Hypothalamus (tissue), 51 donors: ENCODE data around the gene CXCR3.
A peak's percentile ranks its signal among the peaks of the same experiment; 100 is the strongest.
"Not testable (repeated sequence)": the region's sequence is repeated elsewhere in the genome, so short reads cannot be mapped to it uniquely, and the experiment has no call there.

Experiments used
- DNase-seq, 51 donors: peaks; one replicate each; lab custom pipeline; 2025; lab: John Stamatoyannopoulos, UW

Gene CXCR3

DNA sequence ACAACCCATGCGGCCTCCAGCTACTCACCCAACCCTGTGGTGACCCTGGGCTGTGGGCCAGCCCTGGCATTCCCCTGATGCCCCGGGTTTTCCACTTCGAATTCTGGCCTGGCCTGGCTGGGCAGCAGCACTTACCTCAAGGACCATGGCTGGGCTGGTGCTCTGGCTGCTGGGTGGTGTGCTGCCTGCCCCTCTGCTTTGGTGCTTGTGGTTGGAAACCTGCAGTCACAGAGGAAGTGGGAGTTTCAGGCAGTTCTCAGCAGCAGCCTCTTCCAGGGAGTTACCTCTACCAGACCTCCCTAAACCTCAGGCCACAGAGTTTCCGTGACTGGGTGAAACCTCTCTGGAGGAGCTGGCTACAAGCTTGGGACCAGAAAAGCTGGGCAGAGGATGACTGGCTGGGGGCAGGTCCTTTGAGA lies at the start of gene CXCR3:
Gene CXCR3 (minus strand): TSS at position 209 of the 419 bp plus-strand sequence. CDS start 62 bp downstream, at position 147.
- peak in 1 of 51 donors; percentile 0 for DNase-seq

DNA sequence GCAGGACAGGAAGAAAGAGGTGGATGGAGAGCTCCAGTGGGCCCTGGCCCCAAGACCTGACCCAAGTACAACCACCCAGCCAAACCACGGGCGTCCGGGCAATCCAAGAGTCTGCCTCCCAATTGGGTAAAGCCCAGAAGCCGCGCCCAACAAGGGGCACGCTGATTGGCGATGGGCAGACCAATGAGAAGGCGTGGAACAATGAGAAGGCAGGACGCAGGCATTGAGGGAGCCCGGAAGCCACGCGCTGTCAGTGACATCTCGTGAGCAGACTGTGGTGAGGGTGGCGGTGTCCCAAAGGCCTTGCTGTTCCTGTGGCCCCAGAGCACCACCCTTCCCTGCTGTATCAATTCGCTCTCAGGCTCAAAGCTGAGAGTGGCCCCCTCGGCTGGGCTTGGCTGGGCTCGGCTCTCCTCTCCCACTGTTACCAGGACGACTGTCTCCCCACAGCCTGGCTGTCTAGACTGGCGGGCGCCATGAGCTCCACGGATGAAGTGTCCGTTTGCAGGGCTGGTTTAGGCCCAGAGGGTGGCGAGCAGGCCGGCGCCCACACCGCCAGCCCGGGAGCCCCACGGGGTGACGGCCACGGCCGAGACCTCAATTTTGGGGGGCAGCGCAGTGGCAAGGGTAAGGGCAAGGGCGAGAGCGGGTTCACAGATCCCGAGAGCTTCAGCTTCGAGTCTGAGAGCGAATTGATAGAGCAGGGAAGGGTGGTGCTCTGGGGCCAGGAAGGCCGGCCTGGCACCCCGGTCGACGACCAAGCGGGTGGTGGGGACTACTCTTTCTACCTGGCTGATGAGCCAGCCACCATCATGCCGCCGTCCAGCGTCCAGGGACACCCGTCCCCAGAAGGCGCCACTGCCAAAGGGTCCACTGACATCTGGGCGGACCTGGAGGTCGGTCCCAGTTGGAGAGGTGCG lies 49.3 kb upstream of the CXCR3 start, which contains the start of gene LOC101059915:
Gene LOC101059915 (plus strand): TSS at position 219 of the 920 bp plus-strand sequence.
- DNase-seq = no peak

DNA sequence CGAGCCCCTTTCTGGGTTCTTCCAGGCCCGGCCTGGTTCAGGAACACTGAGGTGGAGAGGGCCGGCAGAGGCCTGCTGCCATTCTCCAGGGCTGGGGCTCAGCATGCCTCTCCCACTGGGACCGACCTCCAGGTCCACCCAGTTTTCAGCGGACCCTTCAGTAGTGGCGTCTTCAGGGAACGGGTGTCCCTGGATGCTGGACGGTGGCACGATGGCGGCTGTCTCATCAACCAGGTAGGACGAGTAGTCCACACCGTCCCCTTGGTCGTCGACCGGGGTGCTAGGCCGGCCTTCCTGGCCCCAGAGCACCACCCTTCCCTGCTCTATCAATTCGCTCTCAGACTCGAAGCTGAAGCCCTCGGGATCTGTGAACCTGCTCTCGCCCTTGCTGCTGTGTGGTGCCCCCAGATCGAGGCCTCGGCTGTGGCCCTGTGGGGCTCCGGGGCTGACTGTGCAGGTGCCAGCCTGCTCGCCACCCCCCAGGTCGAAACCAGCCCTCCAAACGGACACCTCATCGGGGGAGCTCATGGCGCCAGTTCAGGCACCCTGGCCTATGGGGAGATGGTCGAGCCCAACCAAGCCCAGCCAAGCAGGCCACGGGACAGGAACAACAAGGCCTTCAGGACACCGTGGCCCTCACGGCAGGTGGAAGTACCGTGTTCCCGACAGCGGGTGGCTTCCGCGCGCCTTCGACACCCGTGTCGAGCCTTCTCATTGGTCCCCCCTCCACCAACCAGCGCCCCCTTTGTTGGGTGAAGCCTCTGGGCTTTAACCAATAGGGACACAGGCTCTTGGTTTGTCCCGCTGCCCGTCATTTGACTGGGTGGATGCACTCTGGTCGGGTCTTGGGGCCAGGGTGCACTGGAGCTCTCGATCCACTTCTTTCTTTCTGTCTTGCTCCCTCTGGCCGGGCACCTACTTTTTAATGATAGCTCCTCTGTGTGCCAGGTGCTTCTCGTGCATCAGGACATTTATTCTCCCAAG lies 48.2 kb upstream of the CXCR3 start:
- no peak for DNase-seq

DNA sequence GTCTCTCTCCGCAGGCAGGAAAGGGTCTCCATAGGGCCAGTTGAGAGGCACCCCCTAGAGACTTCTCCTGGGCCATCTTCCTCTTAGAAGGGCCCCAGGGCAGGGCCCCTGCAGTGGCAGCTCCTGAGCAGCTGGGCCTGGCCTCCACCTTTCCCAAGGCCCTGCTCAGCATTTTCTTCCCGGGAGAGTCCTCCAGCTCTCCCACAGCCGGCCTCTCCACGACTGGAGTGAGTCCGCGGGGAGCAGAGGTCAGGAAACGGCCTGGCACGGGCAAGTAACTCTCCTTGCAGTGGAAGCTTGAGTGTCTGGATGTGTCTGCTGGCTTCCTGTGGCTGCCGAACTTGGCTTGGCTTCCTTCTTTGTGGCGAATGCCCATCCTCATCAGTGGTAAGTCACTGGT lies 47.4 kb upstream of the CXCR3 start:
- no peak for DNase-seq

DNA sequence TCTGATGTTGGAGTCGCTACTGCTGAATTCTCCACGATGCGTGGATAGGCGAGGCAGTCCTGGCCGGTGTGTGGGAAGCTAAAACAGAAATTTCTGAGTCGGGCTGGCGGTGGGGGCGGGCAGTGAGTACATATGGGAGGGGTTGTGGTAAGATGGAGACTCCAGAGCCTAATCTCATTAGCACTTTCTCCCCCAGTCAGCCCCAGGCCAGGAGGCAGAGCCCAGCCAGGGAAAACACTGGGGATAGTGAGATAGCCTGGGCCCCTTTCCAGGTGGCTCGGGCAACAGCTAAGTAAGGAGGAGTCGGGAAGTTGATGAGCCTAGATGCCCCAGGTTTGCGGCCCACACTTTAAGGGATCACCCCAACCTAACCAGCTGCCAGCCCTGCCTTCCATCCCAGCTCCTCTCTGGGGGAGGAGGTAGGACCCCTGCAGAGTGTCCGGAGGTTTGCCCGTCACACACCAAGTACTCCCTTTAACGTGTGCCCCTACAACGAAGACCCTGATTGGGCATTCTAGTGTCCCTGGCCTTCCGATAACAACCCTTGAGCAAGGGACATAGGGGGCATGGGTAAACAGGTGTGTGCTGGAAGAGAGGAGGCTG lies 46.7 kb upstream of the CXCR3 start:
- no peak for DNase-seq

DNA sequence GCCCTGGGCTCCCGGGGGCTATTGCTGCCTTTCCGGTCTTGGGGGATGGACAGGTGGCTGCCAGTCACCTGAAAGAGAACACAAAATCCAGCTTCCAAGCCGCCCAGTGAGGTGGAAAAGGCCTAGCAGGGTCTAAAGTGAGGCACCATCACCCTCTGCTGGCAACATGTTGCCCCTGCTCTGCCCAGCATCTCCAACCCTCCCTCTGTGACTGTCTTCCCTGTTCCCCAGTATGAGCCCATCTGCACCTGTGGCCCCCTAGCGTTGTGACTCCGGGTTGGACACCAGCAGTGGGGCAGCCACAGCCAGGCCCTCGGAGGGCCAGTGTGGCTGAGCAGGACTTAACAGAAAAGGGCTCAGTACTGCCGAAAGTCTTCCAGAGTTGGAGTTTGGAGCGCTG lies 45.9 kb upstream of the CXCR3 start:
- peak in 1 of 51 donors; percentile 0 for DNase-seq

DNA sequence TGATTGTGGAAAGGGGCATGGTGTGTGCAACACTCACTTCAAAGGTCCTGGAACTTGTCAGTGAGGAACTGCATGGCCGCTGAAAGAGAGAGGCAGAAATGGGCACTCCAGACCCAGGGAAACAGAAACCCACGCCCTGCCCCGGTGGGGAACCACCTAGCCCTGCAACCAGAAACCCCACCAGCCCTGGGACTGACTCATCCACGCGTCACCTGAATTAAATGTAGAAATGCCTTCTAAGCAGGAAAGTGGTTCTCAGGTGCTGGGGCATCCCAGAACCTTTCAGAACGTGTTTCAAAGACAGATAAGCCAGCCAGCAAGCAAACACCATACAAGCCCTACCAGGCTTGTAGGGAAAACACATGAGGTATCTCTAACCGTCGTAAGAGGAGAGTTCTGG lies 44.9 kb upstream of the CXCR3 start:
- DNase-seq = not testable (repeated sequence)

DNA sequence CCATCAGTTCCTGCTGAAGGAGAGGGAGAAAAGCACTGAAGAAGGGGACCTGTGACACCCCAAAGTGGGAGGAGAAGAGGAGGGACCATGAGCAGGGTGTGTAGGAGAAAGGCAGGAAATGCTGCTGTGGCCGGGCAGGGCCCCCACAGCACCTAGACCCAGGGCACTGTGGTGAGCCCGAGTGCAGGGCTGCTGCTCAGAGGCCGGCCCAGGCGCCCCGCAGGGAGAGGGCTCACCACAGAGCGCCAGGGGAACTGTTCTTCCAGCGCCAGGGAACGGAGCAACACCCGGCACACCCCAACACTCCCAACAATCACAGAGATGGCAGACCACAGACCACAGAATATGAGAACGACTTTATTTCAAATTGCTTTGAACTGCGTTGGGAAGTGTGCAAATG lies 44.3 kb upstream of the CXCR3 start:
- DNase-seq = not testable (repeated sequence)

DNA sequence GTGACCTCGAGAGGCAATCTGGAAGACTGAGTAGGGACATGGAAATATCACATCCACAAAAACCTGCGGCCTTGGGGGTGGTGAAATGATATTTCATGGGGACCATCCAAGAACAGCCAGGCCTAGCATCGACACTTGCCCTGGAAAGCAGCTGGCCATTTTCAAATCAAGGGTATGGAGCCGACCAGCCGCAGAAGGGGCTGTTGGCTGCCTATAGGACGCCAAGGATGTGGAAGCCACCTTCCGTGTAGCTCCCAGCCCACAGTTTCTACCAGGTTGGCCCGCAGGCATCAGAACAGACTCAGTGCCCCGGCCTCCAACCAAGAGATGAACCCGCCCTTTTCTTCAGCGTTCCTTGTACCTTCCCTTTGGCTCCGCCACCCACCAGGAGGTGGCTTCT lies 43.6 kb upstream of the CXCR3 start:
- DNase-seq = no peak

DNA sequence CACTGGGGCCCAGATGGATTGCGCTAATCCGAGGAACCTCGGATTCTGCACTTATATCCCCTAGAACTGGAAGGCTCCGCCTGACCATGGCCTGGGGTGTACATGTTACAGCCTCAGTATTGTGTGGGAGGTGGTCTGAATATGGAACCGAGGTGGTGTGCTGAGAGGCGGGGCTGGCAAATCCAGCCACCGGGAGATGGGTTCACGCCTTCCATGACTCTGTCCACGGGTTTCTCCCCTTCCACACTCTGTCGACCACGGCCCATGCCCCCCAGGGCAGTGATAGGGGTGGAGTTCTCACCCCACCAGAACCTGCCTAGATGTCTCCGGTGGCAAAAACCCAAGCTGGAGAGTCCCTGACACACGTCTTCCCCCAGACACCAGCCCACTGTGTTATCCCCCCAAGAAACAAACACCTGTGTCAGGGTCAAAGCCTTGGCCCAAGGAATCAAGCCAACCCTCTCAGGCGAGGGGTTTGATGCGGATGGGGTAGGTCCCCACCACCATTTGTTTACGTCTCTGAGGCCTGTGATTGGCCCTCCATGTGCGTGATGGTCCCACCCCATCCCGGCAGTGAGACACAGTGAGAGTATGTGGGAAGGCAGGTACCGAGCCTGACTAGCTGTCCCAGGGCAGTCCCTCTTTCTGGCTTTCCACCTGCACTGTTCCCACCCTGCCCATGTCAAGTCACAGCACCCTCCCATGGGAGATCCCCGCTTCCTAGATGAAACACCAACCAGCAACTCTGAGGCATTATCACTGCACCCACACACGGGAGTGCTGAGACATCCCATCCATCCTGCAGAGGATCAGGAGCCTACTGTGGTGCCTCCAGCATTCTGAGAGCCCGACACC lies 42.5 kb upstream of the CXCR3 start:
- DNase-seq = no peak

DNA sequence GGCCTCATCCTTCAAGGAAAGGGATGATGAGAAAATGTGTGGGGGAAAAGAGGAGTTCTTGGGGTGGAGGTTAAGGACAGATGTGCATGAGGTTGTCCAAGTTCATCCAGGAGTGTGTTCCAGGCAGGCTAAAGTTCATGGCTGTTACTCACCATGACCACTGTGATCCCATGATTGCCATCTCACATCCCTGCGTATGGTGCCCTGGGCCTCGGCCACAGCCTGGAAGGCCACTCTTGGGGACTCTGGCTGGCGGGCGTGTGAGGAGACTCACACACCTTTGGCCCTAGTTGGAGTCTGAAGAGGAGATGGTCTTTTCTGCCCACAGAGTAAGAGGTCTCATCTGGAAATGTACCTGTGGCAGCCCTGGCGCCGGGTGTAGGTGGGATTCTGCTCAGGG lies 41.6 kb upstream of the CXCR3 start:
- no peak for DNase-seq

DNA sequence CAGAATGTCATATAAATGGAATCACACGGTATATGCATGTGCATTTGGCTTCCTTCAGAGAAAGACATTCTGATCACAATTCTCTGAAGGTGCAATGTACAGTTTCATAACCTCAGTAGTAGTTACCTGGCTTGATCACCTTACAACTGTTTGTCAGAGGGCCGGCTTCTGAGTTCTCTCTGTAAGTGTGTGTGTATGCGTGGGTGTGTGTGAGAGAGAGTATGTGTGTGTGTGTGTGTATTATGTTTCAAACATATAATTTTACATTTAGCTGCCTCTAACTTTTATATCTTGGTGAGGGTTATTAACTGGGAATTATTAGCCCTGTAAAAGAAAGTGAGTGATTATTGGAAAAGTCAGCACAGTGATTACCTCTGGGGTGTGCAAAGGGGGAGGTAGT lies 41.0 kb upstream of the CXCR3 start:
- DNase-seq = no peak

DNA sequence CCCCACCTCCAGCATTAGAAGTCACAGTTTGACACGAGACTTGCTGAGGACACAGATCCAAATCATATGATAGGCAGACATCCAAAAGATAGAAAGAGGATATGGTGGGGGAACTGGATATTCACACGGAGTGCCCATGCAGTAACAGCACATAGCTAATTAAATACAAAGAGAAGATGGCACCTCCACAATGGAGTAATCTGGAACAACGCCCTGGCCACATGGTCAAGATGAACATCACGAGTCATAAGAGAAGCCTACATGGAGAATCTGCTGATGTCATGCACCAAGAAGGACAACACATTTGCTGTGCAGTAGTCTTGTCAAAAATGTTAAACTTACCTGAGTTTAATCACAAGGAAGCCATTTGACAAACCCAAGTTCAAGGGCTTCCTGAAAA lies 39.0 kb upstream of the CXCR3 start:
- DNase-seq = no peak

DNA sequence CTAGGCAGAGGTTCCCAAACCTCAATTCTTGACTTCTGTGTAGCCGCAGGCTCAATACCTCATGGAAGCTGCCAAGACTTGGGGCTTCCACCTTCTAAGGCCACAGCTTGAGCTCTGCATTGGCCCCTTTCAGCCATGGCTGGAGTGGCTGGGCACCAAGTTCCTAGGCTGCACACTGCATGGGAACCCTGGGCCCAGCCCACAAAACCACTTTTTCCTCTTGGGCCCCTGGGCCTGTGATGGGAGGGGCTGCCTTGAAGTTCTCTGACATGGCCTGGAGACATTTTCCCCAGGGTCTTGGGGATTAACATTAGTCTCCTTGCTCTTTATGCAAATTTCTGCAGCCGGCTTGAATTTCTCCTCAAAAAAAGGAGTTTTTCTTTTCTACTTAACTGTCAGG lies 35.0 kb upstream of the CXCR3 start:
- no peak for DNase-seq

DNA sequence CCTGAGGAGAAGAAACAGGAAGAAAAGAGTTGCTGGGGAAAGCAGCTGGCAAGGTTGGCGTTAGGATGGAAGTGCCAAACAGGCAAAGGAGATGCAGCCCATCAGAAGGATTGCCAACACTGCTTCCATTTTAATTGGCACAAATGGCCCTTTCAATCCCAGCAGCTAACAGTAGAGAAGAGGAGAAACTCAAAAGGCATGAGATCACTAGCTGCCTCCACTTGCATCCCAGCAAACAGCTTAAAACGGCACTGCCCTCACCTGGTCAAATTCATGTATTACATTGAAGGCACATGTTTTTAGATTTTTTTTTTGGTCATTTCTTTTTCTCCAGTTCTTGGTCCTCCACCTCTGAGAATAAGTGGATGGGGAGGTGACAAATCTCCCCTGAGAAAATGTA lies 34.1 kb upstream of the CXCR3 start:
- DNase-seq = peak in 17 of 51 donors; percentile 0 to 21 (median 4)

DNA sequence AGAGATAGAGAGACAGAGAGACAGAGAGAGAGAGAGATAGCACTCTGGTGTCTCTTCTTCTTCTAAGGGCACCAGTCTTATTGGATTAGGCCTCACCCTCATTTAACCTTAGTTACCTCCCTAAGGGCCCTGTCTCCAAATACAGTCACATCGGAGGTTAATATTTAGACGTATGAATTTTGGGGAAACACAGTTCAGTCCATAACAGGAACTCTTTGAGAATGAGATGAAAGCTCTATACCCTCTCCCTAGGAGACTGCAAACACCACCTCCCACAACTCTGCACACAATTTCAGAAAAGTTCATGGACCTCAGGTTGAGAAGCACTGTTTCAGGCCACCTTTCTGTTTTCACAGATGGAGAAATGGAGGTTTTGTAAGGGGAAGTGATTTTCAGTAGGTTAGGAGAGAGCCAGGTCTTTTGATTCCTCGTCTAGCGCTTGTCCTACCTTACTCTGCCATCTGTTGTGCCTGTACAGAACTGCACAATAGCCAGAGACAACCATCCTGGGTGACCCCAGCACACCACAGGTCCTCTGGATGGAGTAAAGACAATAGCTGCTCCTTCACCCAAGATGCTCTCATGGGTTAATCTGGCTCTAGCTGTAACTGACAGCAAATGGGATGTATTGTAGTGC lies 32.1 kb upstream of the CXCR3 start:
- DNase-seq = no peak

DNA sequence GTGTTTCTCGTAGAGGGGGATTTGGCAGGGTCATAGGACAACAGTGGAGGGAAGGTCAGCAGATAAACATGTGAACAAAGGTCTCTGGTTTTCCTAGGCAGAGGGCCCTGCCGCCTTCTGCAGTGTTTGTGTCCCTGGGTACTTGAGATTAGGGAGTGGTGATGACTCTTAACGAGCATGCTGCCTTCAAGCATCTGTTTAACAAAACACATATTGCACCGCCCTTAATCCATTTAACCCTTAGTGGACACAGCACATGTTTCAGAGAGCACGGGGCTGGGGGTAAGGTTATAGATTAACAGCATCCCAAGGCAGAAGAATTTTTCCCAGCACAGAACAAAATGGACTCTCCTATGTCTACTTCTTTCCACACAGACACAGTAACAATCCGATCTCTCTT lies 26.1 kb upstream of the CXCR3 start:
- DNase-seq = not testable (repeated sequence)

DNA sequence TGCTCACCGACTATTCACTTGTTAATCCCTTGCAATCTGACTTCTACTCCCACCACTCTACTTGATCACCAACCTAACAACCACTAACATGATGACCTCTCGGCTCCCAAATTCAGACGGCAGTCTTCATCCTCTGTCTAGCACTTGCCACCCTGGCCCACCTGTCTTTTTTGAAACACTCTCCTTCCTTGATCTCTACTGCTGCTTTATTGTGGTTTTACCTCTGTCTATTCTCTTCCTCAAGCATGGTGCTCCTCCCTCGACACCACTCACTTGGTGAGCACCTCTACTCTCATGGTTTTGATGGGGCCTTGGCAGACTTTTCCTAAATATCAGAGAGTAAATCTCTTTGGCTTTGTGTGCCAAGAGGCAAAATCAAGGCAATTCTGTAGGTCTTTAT lies 21.7 kb upstream of the CXCR3 start:
- no peak for DNase-seq

DNA sequence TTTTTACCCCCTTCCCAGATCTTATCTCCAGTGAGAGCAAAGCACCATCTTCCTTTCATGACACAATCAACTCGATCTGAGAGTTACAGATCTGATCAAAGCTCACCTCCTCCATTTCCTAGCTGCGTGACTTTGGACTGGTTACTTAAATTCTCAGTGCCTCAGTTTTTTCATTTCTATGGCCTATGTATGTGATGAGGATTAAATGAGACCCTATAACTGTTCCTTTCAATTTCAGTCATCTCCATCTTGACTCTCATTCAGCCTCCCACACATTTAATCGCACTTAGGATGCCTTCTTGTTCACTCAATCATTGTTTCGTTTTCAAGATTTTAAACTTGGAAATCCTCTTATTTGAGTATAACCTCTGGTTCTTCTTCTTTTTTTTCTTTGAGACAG lies 20.1 kb upstream of the CXCR3 start:
- no peak for DNase-seq
